ENCODE data around the gene BMPR1B.

DNA sequence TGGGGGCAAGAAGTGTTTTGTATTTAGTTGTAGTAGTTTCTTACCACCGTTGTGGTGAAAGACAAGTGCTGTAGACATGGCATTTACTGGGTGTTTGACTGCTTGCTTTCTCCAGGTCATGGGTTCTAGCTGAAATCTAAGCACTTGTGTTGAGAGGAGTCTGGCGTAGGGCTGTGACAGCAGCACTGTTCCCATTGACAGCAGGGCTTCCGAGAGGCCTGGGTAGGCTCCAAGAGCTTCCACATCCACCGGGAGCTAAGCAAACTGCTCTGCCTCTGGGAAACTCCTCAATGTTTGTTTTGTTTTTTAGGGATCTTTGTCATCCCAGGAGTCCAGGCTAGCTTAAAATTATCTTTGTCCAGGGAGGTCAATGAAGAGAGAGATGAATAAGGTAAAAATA, 44.3 kb downstream of the BMPR1B start:
- TF ChIP-seq SIN3A (IDR thresholded peaks at IDR 0.05; ENCODE audit: borderline replicate concordance, insufficient read depth, low read length), result peak; percentile 12; the same call in 1 of the 2 replicates
- TF ChIP-seq TAF1 (IDR thresholded peaks at IDR 0.05; ENCODE audit: borderline replicate concordance, insufficient read depth, low read length), result no peak
- TF ChIP-seq, protein P1, sequence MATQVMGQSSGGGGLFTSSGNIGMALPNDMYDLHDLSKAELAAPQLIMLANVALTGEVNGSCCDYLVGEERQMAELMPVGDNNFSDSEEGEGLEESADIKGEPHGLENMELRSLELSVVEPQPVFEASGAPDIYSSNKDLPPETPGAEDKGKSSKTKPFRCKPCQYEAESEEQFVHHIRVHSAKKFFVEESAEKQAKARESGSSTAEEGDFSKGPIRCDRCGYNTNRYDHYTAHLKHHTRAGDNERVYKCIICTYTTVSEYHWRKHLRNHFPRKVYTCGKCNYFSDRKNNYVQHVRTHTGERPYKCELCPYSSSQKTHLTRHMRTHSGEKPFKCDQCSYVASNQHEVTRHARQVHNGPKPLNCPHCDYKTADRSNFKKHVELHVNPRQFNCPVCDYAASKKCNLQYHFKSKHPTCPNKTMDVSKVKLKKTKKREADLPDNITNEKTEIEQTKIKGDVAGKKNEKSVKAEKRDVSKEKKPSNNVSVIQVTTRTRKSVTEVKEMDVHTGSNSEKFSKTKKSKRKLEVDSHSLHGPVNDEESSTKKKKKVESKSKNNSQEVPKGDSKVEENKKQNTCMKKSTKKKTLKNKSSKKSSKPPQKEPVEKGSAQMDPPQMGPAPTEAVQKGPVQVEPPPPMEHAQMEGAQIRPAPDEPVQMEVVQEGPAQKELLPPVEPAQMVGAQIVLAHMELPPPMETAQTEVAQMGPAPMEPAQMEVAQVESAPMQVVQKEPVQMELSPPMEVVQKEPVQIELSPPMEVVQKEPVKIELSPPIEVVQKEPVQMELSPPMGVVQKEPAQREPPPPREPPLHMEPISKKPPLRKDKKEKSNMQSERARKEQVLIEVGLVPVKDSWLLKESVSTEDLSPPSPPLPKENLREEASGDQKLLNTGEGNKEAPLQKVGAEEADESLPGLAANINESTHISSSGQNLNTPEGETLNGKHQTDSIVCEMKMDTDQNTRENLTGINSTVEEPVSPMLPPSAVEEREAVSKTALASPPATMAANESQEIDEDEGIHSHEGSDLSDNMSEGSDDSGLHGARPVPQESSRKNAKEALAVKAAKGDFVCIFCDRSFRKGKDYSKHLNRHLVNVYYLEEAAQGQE (IDR thresholded peaks at IDR 0.05; ENCODE audit: insufficient read depth in 1 of 2, low read depth in 2 of 2, low read length in 2 of 2), result no peak
- TF ChIP-seq POLR2AphosphoS5 (IDR thresholded peaks at IDR 0.05; ENCODE audit: low read depth, low read length), result no peak
- no peak for TF ChIP-seq FOXP2 (optimal IDR thresholded peaks at IDR 0.05; ENCODE audit: borderline replicate concordance, extremely low read depth, extremely low read length, insufficient read depth)

Measured in PFSK-1 (cell line).